Stimulated activated effector memory CD8-positive, alpha-beta T cell treated with anti-CD3 and anti-CD28 coated beads, Interleukin-12 subunit alpha, Interleukin-12 subunit beta, amount 100 ng/mL, for 72 hours (primary cell): ENCODE results near the gene IST1.
"Not testable (repeated sequence)": the region's sequence is repeated elsewhere in the genome, so short reads cannot be mapped to it uniquely, and the experiment has no call there.

Source experiments
- ATAC-seq: fragments of 150-1000 bp; cut with Tn5 transposase; 2 replicates; pipeline ENCODE4 v1.10.0; 2021
- DNase-seq, 2 donors: peaks; one replicate each; pipeline ENCODE4 v3.0.0; 2021 to 2022; ENCODE audit warnings: low spot score in 2 of 2
- H3K27ac Mint-ChIP-seq: one replicate; pipeline ENCODE4 v1.8.0; 2022; ENCODE audit warnings: mild to moderate bottlenecking, mixed read lengths
- H3K36me3 Mint-ChIP-seq: one replicate; pipeline ENCODE4 v1.8.0; 2022; ENCODE audit warnings: mild to moderate bottlenecking, mixed read lengths
- H3K4me1 Mint-ChIP-seq: one replicate; pipeline ENCODE4 v1.8.0; 2022; ENCODE audit warnings: mixed read lengths
- H3K4me3 Mint-ChIP-seq: one replicate; pipeline ENCODE4 v1.8.0; 2022; ENCODE audit warnings: mild to moderate bottlenecking, mixed read lengths
- H3K9me3 Mint-ChIP-seq: one replicate; pipeline ENCODE4 v1.8.0; 2022; ENCODE audit warnings: mixed read lengths

The IST1 gene

DNA sequence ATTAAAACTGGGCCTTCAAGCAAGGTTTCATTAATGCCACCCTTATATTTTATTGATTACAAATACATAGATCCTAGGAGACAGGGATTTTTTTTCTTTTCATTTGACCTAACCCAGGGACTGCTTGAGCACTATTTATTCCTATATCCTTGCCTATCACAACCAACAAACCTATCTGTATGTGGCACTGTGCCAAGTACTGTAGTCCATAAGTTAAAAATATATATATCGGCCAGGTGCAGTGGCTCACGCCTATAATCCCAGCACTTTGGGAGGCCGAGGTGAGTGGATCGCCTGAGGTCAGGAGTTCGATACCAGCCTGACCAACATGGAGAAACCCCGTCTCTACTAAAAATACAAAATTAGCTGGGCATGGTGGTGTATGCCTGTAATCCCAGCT, 28.2 kb upstream of the IST1 start:
- H3K4me3 Mint-ChIP-seq, ATAC-seq, DNase-seq, H3K9me3 Mint-ChIP-seq, H3K27ac Mint-ChIP-seq: not testable (repeated sequence)
- Mint-ChIP-seq H3K4me1 (peaks cover 20% of the 10 kb centered on the region), H3K36me3 (peaks cover 38% of the 10 kb centered on the region)

DNA sequence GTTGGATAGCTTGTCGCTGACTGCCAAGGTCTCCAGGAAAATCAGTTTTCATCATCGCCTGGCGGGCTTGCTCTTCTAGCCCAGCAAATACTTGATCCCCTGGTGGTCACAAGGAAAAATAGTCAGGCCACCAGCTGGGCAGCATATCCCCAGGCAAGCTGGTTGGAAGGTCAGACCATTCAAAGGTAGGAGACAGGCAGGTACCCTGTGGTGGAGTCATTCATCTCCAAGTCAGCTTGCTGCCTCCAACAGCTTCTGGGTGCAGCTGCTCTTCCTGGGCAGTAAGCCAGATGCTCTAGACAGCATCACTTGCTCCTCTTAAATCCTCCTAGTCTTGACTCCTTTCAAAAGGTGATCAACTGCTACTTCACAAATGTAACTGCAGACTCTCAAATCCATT, 27.4 kb upstream of the IST1 start:
- DNase-seq (no peak), ATAC-seq (no peak)
- H3K27ac Mint-ChIP-seq = no peak overlapping the region
- peaks cover 31% of the 10 kb centered on the region for H3K36me3 Mint-ChIP-seq
- peaks cover 20% of the 10 kb centered on the region for H3K4me1 Mint-ChIP-seq
- H3K4me3 Mint-ChIP-seq = no peak overlapping the region
- no peaks in the 10 kb centered on the region for H3K9me3 Mint-ChIP-seq

DNA sequence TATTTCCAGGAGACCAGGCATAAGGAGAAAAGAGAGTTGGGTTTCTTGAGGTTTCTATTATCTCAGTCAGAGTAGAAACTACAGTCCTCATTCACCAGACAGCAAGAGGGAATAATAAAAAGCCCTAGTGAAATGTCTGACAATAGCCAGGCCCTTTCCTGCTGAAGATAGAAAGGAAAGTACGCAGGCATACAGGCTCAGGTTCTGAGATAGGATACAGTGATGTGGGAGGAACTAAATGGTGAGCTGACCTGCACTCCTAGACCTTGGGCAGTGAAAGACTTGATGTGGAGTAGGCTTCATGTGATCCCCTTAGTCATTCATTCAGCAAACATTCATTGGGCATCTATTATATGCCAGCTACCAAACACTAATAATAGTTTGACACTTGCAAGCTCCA, 26.2 kb upstream of the IST1 start:
- H3K4me1 Mint-ChIP-seq = peaks cover 20% of the 10 kb centered on the region
- DNase-seq (no peak), ATAC-seq (no peak)
- peaks cover 23% of the 10 kb centered on the region for H3K36me3 Mint-ChIP-seq
- no peak overlapping the region for H3K27ac Mint-ChIP-seq
- no peaks in the 10 kb centered on the region for H3K9me3 Mint-ChIP-seq
- H3K4me3 Mint-ChIP-seq = no peak overlapping the region

DNA sequence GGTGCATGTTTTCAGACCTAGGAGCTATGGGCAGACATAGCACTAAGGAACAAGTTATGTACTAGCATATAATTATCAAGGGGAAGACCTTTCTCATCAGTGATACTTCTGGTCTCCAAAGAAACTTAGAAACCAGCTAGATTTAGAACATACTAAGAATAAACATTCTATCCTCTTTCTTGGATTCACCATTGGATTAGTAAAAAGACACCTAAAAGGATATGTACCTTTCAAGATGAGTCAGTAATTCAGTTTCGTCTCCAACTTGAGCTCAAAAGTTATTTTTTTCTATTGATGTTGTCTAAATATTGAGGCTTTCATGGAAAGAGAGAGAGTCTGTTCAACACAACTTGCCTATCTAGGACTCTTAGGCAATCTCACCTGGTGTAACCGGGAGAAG, 24.5 kb upstream of the IST1 start:
- DNase-seq (no peak), ATAC-seq (peak; percentile 32)
- Mint-ChIP-seq H3K4me3 (no peak overlapping the region), H3K9me3 (no peaks in the 10 kb centered on the region), H3K27ac (no peak overlapping the region), H3K4me1 (peaks cover 5% of the 10 kb centered on the region), H3K36me3 (peaks cover 34% of the 10 kb centered on the region)

DNA sequence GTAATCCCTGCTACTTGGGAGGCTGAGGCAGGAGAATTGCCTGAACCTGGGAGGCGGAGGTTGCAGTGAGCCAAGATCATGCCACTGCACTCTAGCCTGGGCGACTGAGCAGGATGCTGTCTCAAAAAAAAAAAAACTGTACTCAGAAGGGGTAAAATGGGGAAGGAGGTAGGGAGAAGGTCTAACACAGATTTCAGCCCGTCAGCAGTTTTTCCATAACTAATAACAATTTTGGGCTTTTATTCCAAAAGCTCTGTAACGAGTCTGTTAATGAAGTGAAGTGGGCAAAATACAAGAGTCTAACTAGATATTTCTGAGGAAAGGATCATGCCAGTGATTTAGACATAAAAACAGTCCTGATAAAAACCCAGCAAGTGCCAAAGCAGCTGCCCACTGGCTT, 22.1 kb upstream of the IST1 start:
- H3K9me3 Mint-ChIP-seq = no peaks in the 10 kb centered on the region

DNA sequence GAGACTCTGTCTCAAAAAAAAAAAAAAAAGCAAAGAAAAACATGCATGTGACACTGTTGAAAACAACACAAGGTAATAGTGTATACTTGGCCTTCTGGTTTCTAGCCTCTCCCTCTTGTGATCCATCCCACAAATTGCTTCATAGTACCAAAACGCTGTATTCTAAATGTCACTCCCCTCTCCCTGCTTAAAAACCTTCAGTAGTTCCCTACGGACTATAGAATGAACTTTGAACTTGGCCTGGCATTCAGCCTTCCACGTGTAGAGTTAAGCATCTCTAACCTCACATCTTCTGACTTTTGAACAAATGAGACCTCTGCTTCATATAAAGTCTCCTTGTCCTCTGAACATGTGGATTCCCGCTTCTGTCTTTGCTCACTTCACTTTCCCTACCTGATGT, 16.4 kb upstream of the IST1 start:
- DNase-seq (no peak), ATAC-seq (no peak)
- Mint-ChIP-seq H3K4me1 (peaks cover 14% of the 10 kb centered on the region), H3K9me3 (no peaks in the 10 kb centered on the region), H3K4me3 (no peak overlapping the region), H3K27ac (no peak overlapping the region), H3K36me3 (peaks cover 45% of the 10 kb centered on the region)

More for the DNA sequence above, 22.1 kb upstream of the IST1 start:
- Mint-ChIP-seq H3K36me3 (peaks cover 51% of the 10 kb centered on the region), H3K4me3 (no peak overlapping the region), H3K4me1 (peaks cover 5% of the 10 kb centered on the region), H3K27ac (no peak overlapping the region)
- ATAC-seq (no peak), DNase-seq (no peak)

DNA sequence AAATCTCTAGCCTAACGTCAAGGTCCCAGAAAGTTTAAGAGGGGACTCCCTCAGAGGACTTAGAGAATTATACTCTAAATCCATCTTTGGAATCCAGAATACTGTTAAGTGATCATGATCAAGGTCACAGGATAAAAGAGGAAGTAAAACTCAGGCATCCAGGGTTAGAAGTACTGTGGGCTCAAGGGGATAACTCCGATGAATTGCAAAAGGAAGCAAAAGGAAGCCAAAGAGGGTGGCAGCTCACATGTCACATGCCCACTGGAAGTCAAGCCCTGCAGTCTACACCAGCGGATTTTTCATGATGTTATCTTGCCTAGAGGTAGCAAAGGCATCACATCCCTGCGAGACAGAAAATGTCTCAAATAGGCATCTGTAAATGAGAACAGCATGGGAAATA, 15.2 kb upstream of the IST1 start:
- Mint-ChIP-seq H3K36me3 (peaks cover 47% of the 10 kb centered on the region), H3K27ac (no peak overlapping the region), H3K4me1 (peaks cover 24% of the 10 kb centered on the region), H3K4me3 (no peak overlapping the region), H3K9me3 (no peaks in the 10 kb centered on the region)
- DNase-seq (no peak), ATAC-seq (no peak)

DNA sequence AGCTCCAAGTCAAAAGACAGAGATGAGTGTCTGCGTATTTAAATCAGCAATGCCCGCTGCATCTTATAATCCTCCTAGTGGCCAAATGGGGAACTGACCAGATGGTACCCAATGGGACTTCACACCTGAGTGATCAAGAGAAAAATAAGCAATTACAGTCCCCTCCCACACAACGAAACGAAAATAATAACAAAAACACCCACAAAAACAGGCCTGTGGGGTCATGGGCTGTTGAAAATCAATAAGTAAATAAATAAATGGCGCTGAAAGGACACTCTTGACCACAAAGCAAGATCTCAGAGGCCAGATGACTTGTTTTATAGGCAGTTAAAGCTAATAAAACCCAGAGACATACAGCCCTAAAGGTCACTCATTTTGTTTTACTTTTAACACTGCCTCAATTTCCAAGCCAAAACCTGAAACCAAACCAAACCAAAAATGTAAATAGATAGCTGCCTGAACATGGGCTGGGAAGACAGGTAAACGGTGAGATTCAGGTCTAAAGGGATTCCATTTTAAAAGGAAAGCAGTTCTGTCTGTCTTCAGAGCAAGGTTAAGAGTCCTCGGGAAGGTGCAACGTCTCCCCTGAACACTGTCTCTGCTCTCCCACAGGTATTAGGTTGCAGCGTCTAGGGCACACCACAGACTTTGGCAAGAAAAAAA, 12.7 kb upstream of the IST1 start:
- ATAC-seq = peak; percentile 74
- Mint-ChIP-seq H3K36me3 (peaks cover 27% of the 10 kb centered on the region), H3K4me3 (peak overlapping the region; percentile 99), H3K27ac (peak overlapping the region; percentile 77), H3K4me1 (peaks cover 28% of the 10 kb centered on the region), H3K9me3 (no peaks in the 10 kb centered on the region)
- peak; percentile 82 to 91 for DNase-seq

DNA sequence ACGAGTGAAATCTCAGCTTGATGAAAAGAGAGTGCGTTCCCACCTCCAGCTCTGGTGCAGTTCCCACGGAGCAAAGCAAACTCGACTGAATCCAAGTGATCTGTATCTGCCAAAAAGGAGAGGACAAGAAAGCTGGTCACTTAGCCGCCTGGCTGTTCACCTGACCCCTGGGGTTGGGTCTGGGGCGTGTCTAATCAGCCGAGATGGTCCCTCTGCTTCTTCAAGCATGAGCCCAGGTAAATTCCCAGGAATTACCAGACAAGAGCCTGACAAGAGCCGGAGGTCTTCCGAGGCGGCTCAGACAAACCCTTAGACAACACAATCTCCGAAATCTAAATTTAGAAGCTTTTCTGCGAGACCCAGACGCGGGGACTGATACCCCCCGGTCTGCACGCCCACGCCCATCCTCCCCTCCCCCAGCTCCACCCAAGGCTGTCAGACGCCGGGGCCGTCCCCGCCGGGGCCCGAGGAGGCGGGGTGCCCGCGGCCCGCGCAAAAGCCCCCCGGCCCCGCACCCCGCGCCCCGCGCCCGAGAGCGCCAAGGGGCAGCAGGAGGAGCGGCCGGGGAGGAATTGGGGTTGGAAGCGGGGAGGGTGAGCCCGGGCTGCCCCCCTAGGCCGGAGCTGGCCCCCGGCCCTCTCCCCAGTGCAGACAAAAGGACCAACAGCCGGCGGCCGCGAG, 12.0 kb upstream of the IST1 start:
- peak; percentile 52 for ATAC-seq
- no peaks in the 10 kb centered on the region for H3K9me3 Mint-ChIP-seq
- H3K36me3 Mint-ChIP-seq = peaks cover 23% of the 10 kb centered on the region
- peak overlapping the region; percentile 77 for H3K27ac Mint-ChIP-seq
- peak overlapping the region; percentile 99 for H3K4me3 Mint-ChIP-seq
- peaks cover 28% of the 10 kb centered on the region for H3K4me1 Mint-ChIP-seq
- peak; percentile 38 to 79 for DNase-seq

DNA sequence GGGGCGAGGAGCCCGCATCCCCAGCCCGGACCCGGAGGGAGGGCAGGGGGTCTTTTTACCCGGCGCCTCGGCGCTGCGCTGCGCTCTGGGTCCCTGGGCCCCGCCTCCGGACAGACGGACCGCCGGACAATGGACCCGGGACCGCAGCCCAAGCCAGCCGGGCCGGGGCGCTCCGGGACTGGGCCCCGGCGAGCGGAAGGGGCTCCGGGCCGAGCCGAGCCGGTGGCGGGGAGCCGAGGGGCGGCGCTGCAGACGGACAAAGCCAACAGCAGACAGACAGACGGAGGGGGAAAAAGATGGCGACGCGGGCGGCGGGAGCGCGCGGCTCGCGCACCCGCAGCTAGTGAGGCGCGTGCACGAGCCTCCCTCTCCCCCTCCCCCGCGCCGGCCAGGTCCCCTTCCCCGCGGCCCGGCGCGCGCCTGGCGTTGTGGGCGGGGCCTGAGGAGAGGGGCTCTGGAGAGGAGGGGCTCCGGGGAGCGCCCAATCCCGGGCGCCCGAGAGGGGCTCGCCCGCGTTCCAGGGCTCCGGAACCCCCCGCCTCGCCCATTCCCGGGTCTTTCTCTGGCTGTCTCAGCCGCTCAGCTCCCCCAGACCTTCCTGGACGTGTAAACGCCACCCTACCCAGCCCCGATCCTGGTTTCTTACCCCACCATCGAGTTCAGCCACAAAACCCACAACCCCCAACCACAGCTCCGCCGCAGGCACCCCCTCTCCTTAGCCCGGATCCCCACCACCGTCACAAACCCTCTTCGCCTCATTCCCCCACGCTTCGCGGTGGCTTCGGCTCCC, 11.3 kb upstream of the IST1 start, which contains the start of gene ZNF821:
ZNF821 (minus strand) TSS at position 334 of the 790 bp plus-strand sequence. CDS start 4,236 bp downstream, outside the sequence.
- H3K4me1 Mint-ChIP-seq = peaks cover 28% of the 10 kb centered on the region
- no peaks in the 10 kb centered on the region for H3K9me3 Mint-ChIP-seq
- DNase-seq = peak; percentile 67 to 86
- ATAC-seq = peak; percentile 77
- H3K27ac Mint-ChIP-seq = peak within 1 kb of the TSS; percentile 97
- H3K4me3 Mint-ChIP-seq = peak within 1 kb of the TSS; percentile 99
- H3K36me3 Mint-ChIP-seq = peaks cover 20% of the 10 kb centered on the region

DNA sequence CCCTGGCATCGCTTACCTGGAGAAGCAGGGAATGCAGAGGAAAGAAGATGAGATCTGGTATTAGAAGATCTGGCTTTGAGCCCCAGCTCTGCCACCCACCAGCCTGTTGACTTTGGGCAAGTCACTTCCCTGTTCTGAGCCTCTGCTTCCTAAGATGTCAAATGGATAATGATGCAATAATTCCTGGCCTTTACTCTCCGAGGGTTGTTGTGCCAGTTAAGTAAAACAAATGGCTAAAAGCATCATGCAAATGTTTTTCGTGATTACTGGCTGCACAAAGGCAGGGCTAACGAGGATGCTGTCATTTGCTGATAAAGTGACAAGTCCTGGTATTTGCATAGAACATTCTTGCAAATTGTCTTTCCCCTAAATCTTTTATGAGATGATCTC, 10.1 kb upstream of the IST1 start:
- peak overlapping the region; percentile 97 for H3K27ac Mint-ChIP-seq
- H3K4me1 Mint-ChIP-seq = peaks cover 24% of the 10 kb centered on the region
- no peaks in the 10 kb centered on the region for H3K9me3 Mint-ChIP-seq
- H3K4me3 Mint-ChIP-seq = peak overlapping the region; percentile 99
- DNase-seq = no peak
- no peak for ATAC-seq
- H3K36me3 Mint-ChIP-seq = peaks cover 15% of the 10 kb centered on the region

DNA sequence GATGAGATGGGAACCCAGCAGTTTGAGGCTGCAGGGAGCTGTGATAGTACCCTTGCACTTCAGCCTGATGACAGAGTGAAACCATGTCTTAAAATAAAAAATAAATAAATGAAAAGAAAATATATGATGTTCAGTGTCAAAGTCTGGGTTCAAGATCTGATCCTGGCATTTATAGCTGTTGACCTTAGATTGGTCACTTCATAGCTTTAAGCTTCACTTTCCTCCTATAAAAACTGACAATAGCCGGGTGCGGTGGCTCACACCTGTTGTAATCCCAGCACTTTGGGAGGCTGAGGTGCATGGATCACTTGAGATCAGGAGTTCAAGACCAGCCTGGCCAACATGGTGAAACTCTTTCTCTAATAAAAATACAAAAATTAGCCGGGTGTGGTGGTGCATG, 6.2 kb upstream of the IST1 start:
- ATAC-seq (no peak), DNase-seq (no peak)
- H3K36me3 Mint-ChIP-seq = peaks cover 10% of the 10 kb centered on the region
- H3K4me1 Mint-ChIP-seq = peaks cover 14% of the 10 kb centered on the region
- no peak overlapping the region for H3K27ac Mint-ChIP-seq
- no peaks in the 10 kb centered on the region for H3K9me3 Mint-ChIP-seq
- no peak overlapping the region for H3K4me3 Mint-ChIP-seq

DNA sequence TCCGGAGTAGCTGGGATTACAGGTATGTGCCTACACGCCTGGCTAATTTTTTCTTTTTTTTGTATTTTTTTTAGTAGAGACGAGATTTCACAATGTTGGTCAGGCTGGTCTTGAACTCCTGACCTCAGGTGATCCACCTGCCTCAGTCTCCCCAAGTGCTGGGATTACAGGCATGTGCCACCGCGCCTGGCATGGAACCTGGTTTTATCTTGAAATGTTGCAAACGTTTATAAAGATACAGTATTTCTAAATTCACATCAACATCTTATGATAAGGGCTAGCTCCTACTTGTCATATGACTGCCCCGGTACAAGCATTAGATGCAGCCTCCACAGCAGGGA, 1.5 kb upstream of the IST1 start:
- Mint-ChIP-seq H3K4me3 (peak overlapping the region; percentile 92), H3K4me1 (peaks cover 11% of the 10 kb centered on the region), H3K9me3 (no peaks in the 10 kb centered on the region), H3K36me3 (peaks cover 37% of the 10 kb centered on the region), H3K27ac (peak overlapping the region; percentile 96)
- ATAC-seq = no peak
- DNase-seq = no peak

DNA sequence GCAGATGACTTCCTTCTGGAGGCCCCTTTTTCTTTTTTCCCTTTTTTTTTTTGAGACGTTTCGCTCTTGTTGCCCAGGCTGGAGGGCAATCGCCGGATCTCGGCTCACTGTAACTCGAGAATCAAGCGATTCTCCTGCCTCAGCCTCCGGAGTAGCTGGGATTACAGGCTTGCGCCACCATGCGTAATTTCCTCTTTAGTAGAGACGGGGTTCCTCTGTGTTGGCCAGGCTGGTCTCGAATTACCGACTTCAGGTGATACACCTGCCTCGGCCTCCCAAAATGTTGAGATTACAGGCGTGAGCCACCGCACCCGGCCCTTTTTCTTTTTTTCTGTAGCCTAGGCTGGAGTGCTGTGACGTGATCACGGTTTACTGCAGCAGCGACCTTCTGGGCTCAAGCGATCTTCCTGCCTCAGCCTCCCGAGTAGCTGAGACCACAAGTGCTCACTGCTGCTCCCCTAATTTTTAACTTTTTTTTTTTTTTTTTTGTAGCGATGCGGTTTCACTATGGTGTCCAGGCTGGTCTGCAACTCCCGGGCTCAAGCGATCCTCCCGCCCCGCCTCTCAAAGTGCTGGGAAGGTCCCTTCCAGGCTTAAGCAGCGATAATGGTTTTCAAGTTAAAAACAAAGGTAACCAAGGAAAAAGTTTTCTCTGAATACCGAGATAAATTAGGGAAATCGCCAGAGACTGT, 956 bp upstream of the IST1 start:
- Mint-ChIP-seq H3K36me3 (peaks cover 42% of the 10 kb centered on the region), H3K9me3 (no peaks in the 10 kb centered on the region), H3K4me3 (peak overlapping the region; percentile 92), H3K27ac (peak overlapping the region; percentile 96), H3K4me1 (peaks cover 14% of the 10 kb centered on the region)
- peak; percentile 6 to 63 for DNase-seq
- peak; percentile 4 for ATAC-seq

DNA sequence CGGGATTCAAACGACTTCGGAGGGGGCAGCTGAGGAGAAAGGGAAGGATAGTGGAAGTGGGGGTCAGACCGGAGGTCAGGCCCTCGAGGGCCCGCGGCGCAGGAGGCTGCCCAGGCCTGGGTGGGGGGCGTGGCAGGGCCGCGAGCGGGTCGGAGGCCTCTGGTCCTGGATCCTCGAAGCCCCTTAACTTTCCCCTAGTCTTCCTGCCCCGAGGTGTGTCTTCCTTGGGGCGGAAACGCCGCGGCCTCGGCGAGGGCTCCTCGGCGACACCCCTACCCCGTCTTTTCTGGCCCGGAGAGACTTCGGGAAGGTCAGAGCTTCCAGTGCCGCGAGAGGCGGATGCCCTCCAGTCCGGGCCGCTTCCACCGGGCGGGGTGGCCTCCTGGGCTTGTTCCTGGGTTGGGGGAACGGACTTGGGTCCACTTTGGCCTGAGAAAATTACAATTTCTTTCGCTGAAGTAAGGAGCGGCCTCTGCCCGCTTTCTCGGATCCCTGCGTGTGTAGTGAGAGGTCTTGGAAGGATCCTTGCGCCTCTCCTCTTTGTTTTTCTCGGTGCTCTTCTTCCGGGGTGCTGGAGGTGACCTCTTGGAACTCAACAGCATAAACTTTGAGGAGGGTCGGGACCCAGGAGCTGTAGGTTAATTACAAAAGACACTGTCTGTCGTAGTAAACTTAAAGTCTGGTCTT, 491 bp downstream of the IST1 start:
- peak; percentile 49 for ATAC-seq
- H3K27ac Mint-ChIP-seq = peak overlapping the region; percentile 96
- H3K9me3 Mint-ChIP-seq = no peaks in the 10 kb centered on the region
- H3K4me1 Mint-ChIP-seq = peaks cover 27% of the 10 kb centered on the region
- DNase-seq = no peak
- H3K36me3 Mint-ChIP-seq = peaks cover 54% of the 10 kb centered on the region
- H3K4me3 Mint-ChIP-seq = peak overlapping the region; percentile 92
